Fibroblast of villous mesenchyme (primary cell): ENCODE results near the gene CCDC120. TPM values are rescaled to one million over a fixed set of nuclear protein-coding genes. Genes with fewer than 3 reads are reported as not detected.
A peak's percentile ranks its signal among the peaks of the same experiment; 100 is the strongest.

ENCODE experiments used
- DNase-seq: peaks from one replicate; pipeline ENCODE4 v3.0.0-alpha.2; 2010; ENCODE audit warnings: low read depth
- H3K4me3 ChIP-seq: 2 replicates; pipeline ENCODE4 v1.5.1; 2011; ENCODE audit warnings: low read depth, mild to moderate bottlenecking, low read length
- CTCF ChIP-seq: IDR thresholded peaks from 2 replicates; pipeline ENCODE4 v1.5.1; 2012; ENCODE audit warnings: low read depth, mild to moderate bottlenecking, low read length; ENCODE audit not compliant: insufficient read depth
- total RNA-seq: library from RNA; depleted of rRNA; stranded (reverse); fragments of >200 nt; gene quantifications from 2 replicates; pipeline ENCODE4 v1.2.3, GENCODE V29; 2012

Gene CCDC120
- total RNA-seq, 1 donor, result 0.86 TPM

- DNase-seq, result no peak
- TF ChIP-seq CTCF, result no peak
- H3K4me3 ChIP-seq, result no peak overlapping the region
Measured at GRCh38 chrX:49067285-49068120, 8.7 kb downstream of the CCDC120 start.

GRCh38 chrX:49069038-49069437 is 10.2 kb downstream of the CCDC120 start:
- DNase-seq, result no peak
- no peak overlapping the region for H3K4me3 ChIP-seq
- TF ChIP-seq CTCF, result no peak

GRCh38 chrX:49070988-49071387 is 12.2 kb downstream of the CCDC120 start:
- H3K4me3 ChIP-seq, result no peak overlapping the region
- TF ChIP-seq CTCF, result no peak
- no peak for DNase-seq

- no peak for TF ChIP-seq CTCF
- peak; percentile 80 for DNase-seq
- peak overlapping the region; percentile 78 for H3K4me3 ChIP-seq
Measured at GRCh38 chrX:49071877-49072711, 13.3 kb downstream of the CCDC120 start.

- no peak for TF ChIP-seq CTCF
- peak; percentile 2 for DNase-seq
- H3K4me3 ChIP-seq, result peak overlapping the region; percentile 78
Measured at GRCh38 chrX:49072712-49073095, 13.9 kb downstream of the CCDC120 start.

- TF ChIP-seq CTCF, result no peak
- H3K4me3 ChIP-seq, result peak within 1 kb of the TSS; percentile 78
- DNase-seq, result peak; percentile 92
Measured at GRCh38 chrX:49073601-49074575, 15.1 kb downstream of the CCDC120 start, which contains the start of gene PRAF2. PRAF2 (minus strand) TSS chrX:49074002; CDS start chrX:49073987, 15 bp downstream.
